GM12864 (cell line): ENCODE data around the gene CHGA.

Experiments used
- DNase-seq: peaks from one replicate; pipeline ENCODE4 v3.0.0-alpha.2; 2011; ENCODE audit warnings: low read depth
- H3K4me3 ChIP-seq: 2 replicates; pipeline ENCODE4 v1.5.1; 2011; ENCODE audit warnings: mild to moderate bottlenecking, low read depth, low read length, control low read depth
- TF ChIP-seq, protein P1 (sequence below): IDR thresholded peaks from 2 replicates; pipeline ENCODE4 v1.5.1; 2011; ENCODE audit warnings: low read depth, mild to moderate bottlenecking, moderate library complexity, low read length, control low read depth, inconsistent platforms; ENCODE audit errors: missing control alignments

Gene CHGA

DNA sequence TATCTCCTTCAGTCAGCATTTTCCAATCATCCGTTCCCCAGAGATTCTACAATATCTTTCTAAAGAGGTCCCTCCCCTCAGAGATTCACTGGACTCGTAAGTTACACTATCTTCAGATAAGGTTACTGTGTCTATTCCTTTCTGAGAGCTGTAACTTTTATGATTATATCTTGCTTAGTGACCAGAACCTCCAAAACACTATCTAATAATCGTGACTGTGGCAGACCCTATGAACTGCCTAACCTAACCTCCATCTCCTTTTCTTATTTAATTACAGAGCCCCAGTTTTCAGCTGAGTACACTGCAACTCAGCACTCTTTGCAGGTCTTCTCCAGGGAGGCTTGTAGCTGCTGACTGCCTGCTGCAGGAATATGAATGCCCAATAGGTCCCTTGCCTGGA, 38.5 kb upstream of the CHGA start:
- H3K4me3 ChIP-seq: no peak overlapping the region
- TF ChIP-seq, protein P1, sequence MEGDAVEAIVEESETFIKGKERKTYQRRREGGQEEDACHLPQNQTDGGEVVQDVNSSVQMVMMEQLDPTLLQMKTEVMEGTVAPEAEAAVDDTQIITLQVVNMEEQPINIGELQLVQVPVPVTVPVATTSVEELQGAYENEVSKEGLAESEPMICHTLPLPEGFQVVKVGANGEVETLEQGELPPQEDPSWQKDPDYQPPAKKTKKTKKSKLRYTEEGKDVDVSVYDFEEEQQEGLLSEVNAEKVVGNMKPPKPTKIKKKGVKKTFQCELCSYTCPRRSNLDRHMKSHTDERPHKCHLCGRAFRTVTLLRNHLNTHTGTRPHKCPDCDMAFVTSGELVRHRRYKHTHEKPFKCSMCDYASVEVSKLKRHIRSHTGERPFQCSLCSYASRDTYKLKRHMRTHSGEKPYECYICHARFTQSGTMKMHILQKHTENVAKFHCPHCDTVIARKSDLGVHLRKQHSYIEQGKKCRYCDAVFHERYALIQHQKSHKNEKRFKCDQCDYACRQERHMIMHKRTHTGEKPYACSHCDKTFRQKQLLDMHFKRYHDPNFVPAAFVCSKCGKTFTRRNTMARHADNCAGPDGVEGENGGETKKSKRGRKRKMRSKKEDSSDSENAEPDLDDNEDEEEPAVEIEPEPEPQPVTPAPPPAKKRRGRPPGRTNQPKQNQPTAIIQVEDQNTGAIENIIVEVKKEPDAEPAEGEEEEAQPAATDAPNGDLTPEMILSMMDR: no peak
- no peak for DNase-seq

GRCh38 chr14:92885279-92886061, 37.5 kb upstream of the CHGA start:
- TF ChIP-seq, protein P1: no peak
- no peak overlapping the region for H3K4me3 ChIP-seq
- DNase-seq: no peak

- no peak overlapping the region for H3K4me3 ChIP-seq
- TF ChIP-seq, protein P1: no peak
- no peak for DNase-seq
Observed at GRCh38 chr14:92886337-92886736, 36.6 kb upstream of the CHGA start.

DNA sequence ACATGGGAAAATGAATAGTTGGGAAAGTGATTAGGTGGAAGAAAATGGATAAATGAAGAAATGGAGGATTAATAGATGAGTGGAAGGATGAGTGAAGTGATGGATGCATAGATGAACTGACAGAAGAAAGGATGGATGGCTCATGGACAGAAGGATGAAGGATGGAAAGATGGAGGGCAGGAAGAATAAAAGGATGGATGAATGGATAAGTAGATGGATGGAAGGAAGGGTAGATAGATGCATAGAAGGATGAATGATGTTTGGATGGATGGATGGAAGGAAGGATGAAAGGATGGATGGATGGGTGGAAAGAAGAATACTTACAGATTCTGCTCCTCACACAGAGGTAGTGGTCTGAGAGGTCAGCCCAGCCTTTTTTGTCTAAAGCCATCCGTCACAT, 35.8 kb upstream of the CHGA start:
- TF ChIP-seq, protein P1: no peak
- H3K4me3 ChIP-seq: no peak overlapping the region
- no peak for DNase-seq

DNA sequence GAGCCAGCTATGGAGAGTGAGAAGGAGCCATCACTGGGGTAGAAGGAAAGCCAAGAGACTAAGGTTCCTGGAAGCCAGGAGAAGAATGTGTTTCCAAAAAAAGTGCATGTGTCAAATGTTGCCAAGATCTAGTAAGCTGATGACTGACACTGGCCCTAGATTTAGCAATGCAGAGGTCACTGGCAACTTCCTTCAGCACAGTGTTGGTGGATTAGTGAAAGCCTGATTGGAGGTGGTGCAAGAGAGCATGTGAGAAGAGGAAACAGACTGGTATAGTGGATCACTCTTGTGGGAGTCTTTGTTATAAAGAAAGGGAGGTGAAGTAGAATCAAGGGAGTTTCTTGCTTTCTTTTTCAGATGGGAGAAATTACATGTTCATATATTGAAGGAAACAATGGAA, 34.1 kb upstream of the CHGA start:
- TF ChIP-seq, protein P1: no peak
- no peak for DNase-seq

GRCh38 chr14:92890830-92891588, 31.9 kb upstream of the CHGA start:
- no peak for DNase-seq
- TF ChIP-seq, protein P1: no peak
- no peak overlapping the region for H3K4me3 ChIP-seq

More for the DNA sequence above, 34.1 kb upstream of the CHGA start:
- no peak overlapping the region for H3K4me3 ChIP-seq
